Adipocyte (in vitro differentiated cells): ENCODE measurements around the gene C18orf54.
"Not testable (repeated sequence)": the region's sequence is repeated elsewhere in the genome, so short reads cannot be mapped to it uniquely, and the experiment has no call there.

ENCODE experiments used
- DNase-seq: peaks from one replicate; pipeline ENCODE4 v3.0.0-alpha.2; 2015; ENCODE audit warnings: low read depth
- H3K27me3 ChIP-seq: replicated peaks from 2 replicates; pipeline ENCODE4 v1.7.0; 2013; ENCODE audit warnings: mild to moderate bottlenecking, low read length, moderate library complexity; ENCODE audit not compliant: control insufficient read depth, insufficient read depth
- H3K36me3 ChIP-seq: 2 replicates; pipeline ENCODE4 v1.7.0; 2013; ENCODE audit warnings: low read length, mild to moderate bottlenecking, moderate library complexity; ENCODE audit not compliant: control insufficient read depth, insufficient read depth, severe bottlenecking
- H3K4me1 ChIP-seq: 2 replicates; pipeline ENCODE4 v1.7.0; 2013; ENCODE audit warnings: mild to moderate bottlenecking, low read length, moderate library complexity; ENCODE audit not compliant: control insufficient read depth, insufficient read depth
- H3K4me3 ChIP-seq: 2 replicates; pipeline ENCODE4 v1.7.0; 2013; ENCODE audit warnings: mild to moderate bottlenecking, low read length, moderate library complexity
- H3K9ac ChIP-seq: 2 replicates; pipeline ENCODE4 v1.7.0; 2013; ENCODE audit warnings: mild to moderate bottlenecking, low read length, moderate library complexity
- H3K9me3 ChIP-seq: 2 replicates; pipeline ENCODE4 v1.7.0; 2013; ENCODE audit warnings: mild to moderate bottlenecking, low read length, moderate library complexity; ENCODE audit not compliant: control insufficient read depth

The C18orf54 gene

DNA sequence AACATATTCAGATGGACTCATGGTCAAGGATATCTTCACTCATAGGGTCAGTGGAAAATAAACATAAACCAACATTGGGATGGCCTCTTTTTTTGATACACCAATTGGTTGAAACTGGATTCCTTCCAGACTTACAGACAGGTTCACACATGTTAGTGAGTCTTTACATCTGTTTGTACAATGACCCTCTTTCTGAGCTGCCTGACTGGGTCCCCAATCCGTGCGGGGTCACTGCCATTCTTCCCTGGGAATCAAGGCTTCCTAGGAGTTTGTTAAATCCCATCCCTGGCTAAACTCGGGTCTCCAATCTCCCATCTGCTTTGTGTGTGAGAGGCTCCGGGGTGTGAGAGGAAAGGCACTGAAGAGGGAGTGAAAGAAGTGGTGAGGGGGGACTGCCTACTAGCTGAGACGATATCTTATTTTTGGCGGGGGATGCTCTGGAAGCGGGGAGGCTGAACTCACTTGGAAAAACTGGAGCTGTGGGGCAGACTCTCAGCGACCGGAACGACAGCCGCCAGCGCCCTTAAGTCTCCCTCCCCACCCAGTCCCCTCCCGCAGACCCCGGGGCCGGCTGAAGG lies 535 bp upstream of the C18orf54 start:
- no peak for DNase-seq
- H3K4me3 ChIP-seq: peak overlapping the region; percentile 98
- H3K27me3 ChIP-seq: no peaks in the 10 kb centered on the region
- H3K9ac ChIP-seq: peak overlapping the region; percentile 83
- no peaks in the 10 kb centered on the region for H3K36me3 ChIP-seq
- H3K9me3 ChIP-seq: no peaks in the 10 kb centered on the region
- H3K4me1 ChIP-seq: no peaks in the 10 kb centered on the region

DNA sequence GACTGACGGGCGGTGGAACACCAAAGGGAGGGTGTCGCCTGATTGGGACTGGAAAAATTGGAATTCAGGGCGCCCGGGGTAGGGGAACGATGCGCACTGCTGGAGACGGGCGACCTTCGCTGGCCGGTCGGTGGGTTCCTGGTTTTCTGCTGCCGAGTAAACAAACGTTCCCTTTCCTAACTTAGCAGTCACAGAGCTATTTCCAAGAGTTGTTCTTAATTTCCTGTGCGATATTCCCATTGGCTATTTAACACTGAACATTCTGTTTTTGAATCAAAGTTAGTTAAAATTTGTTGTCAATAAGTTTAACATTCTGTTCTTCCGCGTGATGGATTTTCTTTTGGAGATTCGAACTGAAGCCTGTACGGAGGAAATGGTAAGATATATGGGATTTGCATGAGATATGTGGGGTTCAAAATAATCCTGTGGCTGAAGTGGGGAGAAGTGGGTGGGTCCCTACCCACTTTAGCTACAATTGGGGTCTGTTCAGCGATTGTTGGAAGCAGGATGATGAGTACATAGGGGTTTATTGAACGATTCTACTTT lies 862 bp downstream of the C18orf54 start:
- Histone ChIP-seq H3K4me3 (peak overlapping the region; percentile 98), H3K4me1 (no peaks in the 10 kb centered on the region), H3K27me3 (no peaks in the 10 kb centered on the region), H3K9ac (peak overlapping the region; percentile 83), H3K36me3 (no peaks in the 10 kb centered on the region), H3K9me3 (no peaks in the 10 kb centered on the region)
- DNase-seq: peak; percentile 62

DNA sequence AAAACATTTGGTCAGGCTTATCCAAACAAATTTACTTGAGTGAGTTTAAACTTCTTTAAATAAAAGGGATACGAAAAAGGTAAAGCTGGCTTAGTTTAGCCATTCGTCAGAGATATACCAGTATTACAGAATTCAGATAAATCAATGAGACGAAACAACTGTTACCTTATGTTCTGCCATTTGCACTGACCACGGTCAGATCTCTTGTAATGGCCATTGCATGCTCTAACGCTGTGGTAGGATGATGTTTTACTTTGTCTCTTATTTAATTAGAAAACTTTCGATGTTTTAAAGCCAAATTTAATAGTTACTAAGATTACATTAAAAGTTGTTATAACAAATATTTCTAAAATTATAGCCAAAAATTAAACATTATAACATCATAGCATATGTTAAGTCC lies 1.5 kb downstream of the C18orf54 start:
- Histone ChIP-seq H3K9ac (peak overlapping the region; percentile 83), H3K27me3 (no peaks in the 10 kb centered on the region), H3K4me3 (peak overlapping the region; percentile 98), H3K4me1 (no peaks in the 10 kb centered on the region), H3K9me3 (no peaks in the 10 kb centered on the region), H3K36me3 (no peaks in the 10 kb centered on the region)
- peak; percentile 39 for DNase-seq

DNA sequence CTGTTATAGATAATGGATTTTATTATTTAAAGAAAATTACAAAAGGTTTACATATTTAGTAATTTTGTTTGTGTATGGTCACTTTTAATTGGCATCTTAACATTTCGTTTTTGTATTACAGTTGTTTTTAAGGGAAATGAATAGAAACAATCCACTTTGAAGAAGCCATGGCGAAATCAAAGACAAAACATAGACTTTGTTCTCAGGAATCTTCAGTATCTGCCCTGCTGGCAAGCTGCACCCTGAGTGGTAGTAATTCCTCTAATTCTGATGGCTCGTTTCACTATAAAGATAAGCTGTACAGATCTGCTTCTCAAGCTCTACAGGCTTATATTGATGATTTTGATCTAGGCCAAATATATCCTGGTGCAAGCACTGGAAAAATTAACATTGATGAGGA lies 2.7 kb downstream of the C18orf54 start:
- Histone ChIP-seq H3K9me3 (no peaks in the 10 kb centered on the region), H3K36me3 (no peaks in the 10 kb centered on the region), H3K9ac (no peak overlapping the region), H3K4me3 (no peak overlapping the region), H3K4me1 (no peaks in the 10 kb centered on the region), H3K27me3 (no peaks in the 10 kb centered on the region)
- DNase-seq: peak; percentile 9

DNA sequence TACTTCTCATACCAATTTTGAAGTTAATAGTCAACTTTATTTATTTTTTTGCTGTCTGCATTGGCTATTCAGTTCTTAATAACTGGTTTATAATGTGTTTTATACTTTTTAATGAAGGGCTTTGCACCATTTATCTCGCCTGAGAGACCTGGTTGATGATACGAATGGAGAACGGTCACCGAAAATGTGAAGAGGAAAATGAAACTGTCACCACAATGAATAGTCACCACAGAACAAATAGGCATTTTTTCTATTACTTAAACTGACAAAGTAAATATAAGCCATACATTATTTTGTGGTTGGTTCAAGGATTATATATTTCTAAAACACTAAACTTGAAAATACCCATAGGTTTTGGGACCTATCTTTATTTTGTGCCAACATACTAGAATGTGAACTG lies 20.4 kb downstream of the C18orf54 start:
- DNase-seq: no peak
- H3K4me1 ChIP-seq: no peaks in the 10 kb centered on the region

DNA sequence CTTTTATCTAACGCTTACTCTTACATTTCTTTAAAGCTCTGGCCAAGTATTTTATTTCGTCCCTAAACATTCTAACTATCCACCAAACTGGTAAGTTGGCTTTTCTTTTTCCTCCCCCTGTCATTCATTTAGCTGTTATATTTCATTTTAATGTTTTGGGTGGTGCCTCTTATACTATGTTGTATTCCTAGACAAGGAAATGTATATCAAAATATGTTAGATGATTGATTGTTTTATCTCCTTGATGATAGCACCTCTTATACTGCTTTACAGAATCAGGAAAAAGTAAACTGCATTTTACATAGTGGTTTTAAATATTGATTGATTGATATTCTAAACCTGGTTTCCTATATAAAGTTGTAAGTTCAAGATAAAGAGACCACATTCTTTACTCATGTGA lies 23.9 kb downstream of the C18orf54 start:
- Histone ChIP-seq H3K9ac (no peak overlapping the region), H3K4me3 (no peak overlapping the region), H3K36me3 (no peaks in the 10 kb centered on the region), H3K27me3 (no peaks in the 10 kb centered on the region), H3K4me1 (no peaks in the 10 kb centered on the region), H3K9me3 (no peaks in the 10 kb centered on the region)
- no peak for DNase-seq

More for the DNA sequence above, 20.4 kb downstream of the C18orf54 start:
- no peaks in the 10 kb centered on the region for H3K27me3 ChIP-seq
- no peak overlapping the region for H3K9ac ChIP-seq
- no peaks in the 10 kb centered on the region for H3K36me3 ChIP-seq
- no peak overlapping the region for H3K4me3 ChIP-seq
- H3K9me3 ChIP-seq: no peaks in the 10 kb centered on the region

DNA sequence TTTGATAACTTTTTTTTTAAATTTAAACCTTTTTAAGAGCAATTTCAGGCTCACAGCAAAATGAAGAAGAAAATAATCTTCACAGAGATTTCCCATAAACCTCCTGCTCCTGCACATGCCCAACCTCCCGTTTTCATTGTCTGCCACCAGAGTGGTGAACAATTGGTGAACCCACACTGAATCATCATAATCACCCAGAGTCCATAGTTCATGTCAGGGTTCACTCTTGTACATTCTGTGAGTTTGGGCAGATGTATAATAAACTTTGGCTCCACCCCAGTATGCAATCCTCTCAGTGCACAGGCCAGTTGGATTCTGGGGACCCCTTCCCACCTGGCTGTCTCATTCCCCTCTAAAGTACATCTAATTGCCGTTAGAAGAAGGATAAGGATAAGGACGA lies 24.4 kb downstream of the C18orf54 start:
- Histone ChIP-seq H3K9me3 (no peaks in the 10 kb centered on the region), H3K4me1 (no peaks in the 10 kb centered on the region), H3K27me3 (no peaks in the 10 kb centered on the region), H3K36me3 (no peaks in the 10 kb centered on the region), H3K4me3 (no peak overlapping the region), H3K9ac (no peak overlapping the region)
- no peak for DNase-seq

DNA sequence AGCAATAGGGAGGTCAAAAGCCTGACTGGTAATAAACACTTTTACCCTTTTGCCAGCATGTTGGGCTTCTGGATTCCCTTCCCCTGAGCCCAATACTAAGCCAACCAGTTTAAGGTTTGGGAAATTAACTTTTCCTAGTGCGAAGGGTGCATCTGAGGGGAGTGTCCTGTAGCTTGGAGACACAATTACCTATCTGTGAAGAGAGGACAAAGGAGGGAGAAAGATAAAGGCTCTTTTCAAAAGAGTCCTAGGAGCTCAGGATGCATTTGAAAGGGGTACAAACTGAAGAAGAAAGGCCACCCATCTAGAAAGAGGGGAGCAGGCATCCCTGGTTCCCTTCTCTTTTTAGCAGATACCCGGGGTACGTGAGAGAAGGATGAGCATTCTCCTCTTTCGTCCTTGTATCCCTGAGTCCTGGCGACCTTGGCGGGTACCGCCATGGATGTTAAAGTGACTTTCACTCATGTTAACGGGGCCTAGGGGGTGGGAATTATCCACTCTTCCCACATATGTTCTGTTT lies 25.1 kb downstream of the C18orf54 start:
- no peak overlapping the region for H3K4me3 ChIP-seq
- peaks cover 4% of the 10 kb centered on the region for H3K4me1 ChIP-seq
- no peaks in the 10 kb centered on the region for H3K9me3 ChIP-seq
- H3K27me3 ChIP-seq: no peaks in the 10 kb centered on the region
- H3K36me3 ChIP-seq: no peaks in the 10 kb centered on the region
- DNase-seq: no peak
- H3K9ac ChIP-seq: no peak overlapping the region

DNA sequence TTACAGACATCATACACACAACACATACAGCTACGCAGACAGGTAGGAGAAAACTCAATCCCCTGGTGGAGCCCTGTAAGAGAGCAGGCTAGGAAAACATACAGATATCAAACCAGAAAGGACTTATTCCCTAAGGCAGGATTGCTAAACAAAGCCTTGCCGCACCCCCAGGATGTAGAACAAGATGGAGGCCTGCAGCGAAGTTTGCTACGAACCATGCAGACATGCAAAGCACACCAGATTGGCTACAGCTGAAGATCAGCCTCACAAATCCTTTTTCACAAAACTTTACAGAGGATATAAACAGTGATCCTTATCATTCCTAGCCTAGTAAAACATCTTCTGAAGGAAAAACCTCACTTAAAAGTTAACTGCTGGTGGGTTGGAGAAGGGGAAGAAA lies 28.3 kb downstream of the C18orf54 start:
- no peak overlapping the region for H3K4me3 ChIP-seq
- no peak for DNase-seq
- no peaks in the 10 kb centered on the region for H3K27me3 ChIP-seq
- peaks cover 19% of the 10 kb centered on the region for H3K4me1 ChIP-seq
- no peak overlapping the region for H3K9ac ChIP-seq
- no peaks in the 10 kb centered on the region for H3K9me3 ChIP-seq
- H3K36me3 ChIP-seq: no peaks in the 10 kb centered on the region

DNA sequence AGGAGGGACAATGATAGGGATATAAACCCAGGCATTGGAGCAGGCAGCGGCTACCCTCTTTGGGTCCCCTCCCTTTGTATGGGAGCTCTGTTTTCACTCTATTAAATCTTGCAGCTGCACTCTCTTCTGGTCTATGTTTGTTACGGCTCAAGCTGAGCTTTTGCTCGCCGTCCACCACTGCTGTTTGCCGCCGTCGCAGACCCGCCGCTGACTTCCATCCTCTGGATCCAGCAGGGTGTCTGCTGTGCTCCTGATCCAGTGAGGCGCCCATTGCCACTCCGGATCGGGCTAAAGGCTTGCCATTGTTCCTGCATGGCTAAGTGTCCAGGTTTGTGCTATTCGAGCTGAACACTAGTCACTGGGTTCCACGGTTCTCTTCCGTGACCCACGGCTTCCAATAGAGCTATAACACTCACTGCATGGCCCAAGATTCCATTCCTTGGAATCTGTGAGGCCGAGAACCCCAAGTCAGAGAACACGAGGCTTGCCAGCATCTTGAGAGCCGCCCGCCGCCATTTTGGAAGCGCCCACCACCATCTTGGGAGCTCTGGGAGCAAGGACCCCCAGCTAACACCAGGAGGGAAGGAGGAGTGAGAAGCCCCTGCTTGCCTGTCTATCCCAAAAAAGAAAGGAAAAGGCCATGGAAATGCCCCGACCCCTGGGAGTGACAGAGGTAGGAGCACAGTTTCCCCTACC lies 29.2 kb downstream of the C18orf54 start:
- not testable (repeated sequence) for H3K36me3 ChIP-seq, H3K9ac ChIP-seq, DNase-seq, H3K27me3 ChIP-seq, H3K4me3 ChIP-seq, H3K9me3 ChIP-seq
- peaks cover 19% of the 10 kb centered on the region for H3K4me1 ChIP-seq

DNA sequence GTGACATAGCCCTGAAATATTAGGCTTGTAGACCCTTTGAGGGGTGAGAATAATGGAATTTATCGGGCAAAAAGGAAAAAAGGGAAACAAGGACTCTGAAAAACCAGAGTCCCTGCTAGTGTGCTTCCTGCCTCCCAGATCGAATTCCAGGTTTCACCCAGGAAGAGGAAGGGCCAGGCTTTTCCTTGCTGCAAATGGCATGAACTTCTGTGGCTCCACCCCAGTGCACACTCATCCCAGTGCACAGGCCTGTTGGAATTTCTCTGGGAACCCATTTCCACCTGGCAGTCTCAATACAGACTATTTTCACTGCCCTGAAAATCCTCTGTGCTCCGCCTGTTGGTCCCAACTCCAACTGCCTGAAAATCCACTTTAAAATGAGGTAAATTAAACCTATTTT lies 29.9 kb downstream of the C18orf54 start:
- H3K9me3 ChIP-seq: no peaks in the 10 kb centered on the region
- H3K4me1 ChIP-seq: peaks cover 21% of the 10 kb centered on the region
- DNase-seq: no peak
- H3K27me3 ChIP-seq: no peaks in the 10 kb centered on the region
- no peak overlapping the region for H3K4me3 ChIP-seq
- no peak overlapping the region for H3K9ac ChIP-seq
- no peaks in the 10 kb centered on the region for H3K36me3 ChIP-seq
